T-helper 2 cell treated with Interferon-gamma antibody and Interleukin-4, amounts not matched to agents 100 ng/mL and 5 ng/mL, for 36 hours (primary cell): ENCODE results near the gene MAPK12. TPM values are rescaled to one million over a fixed set of nuclear protein-coding genes. Genes with fewer than 3 reads are reported as not detected.

Experiments used
- total RNA-seq: library from RNA; stranded (reverse); gene quantifications from 2 replicates; pipeline ENCODE4 v1.2.3, GENCODE V29; 2022

MAPK12 gene
- total RNA-seq, 1 donor from 2014 or later, result 5.5 TPM

Other genes with a start within 250 kb of the MAPK12 start
- not detected in 2 replicates for gene IL17REL, start 248.9 kb downstream of the MAPK12 start, total RNA-seq
- not detected in 2 replicates for gene TTLL8, start 203.4 kb downstream of the MAPK12 start, total RNA-seq
- 0.32 and 0.55 TPM in 2 replicates for gene MLC1, start 176.3 kb downstream of the MAPK12 start, total RNA-seq
- gene MOV10L1, start 171.7 kb downstream of the MAPK12 start, total RNA-seq, result not detected in 2 replicates
- gene PANX2, start 91.0 kb downstream of the MAPK12 start, total RNA-seq, result 0.30 and 0.34 TPM in 2 replicates
- gene TRABD, start 75.8 kb downstream of the MAPK12 start, total RNA-seq, result 134 and 140 TPM in 2 replicates
- gene SELENOO, start 60.7 kb downstream of the MAPK12 start, total RNA-seq, result 22.4 and 25.0 TPM in 2 replicates
- gene TUBGCP6, start 16.7 kb downstream of the MAPK12 start, total RNA-seq, result 56.4 and 57.5 TPM in 2 replicates
- gene HDAC10, start 10.4 kb downstream of the MAPK12 start, total RNA-seq, result 87.4 and 88.2 TPM in 2 replicates
- 10.2 and 12.0 TPM in 2 replicates for gene MAPK11, start 8.7 kb upstream of the MAPK12 start, total RNA-seq
- 10.1 and 11.0 TPM in 2 replicates for gene PLXNB2, start 46.0 kb upstream of the MAPK12 start, total RNA-seq
- 3.2 and 3.3 TPM in 2 replicates for gene DENND6B, start 65.3 kb upstream of the MAPK12 start, total RNA-seq
- gene PPP6R2, start 81.6 kb upstream of the MAPK12 start, total RNA-seq, result 49.8 and 54.9 TPM in 2 replicates
- 150 and 152 TPM in 2 replicates for gene SBF1, start 213.4 kb upstream of the MAPK12 start, total RNA-seq
- gene ADM2, start 219.9 kb upstream of the MAPK12 start, total RNA-seq, result 2.1 and 2.5 TPM in 2 replicates
- gene MIOX, start 225.2 kb upstream of the MAPK12 start, total RNA-seq, result 0.14 TPM in 1 of 2 replicates, not detected in the other
- gene LMF2, start 246.0 kb upstream of the MAPK12 start, total RNA-seq, result 111 and 118 TPM in 2 replicates
- 108 and 114 TPM in 2 replicates for gene NCAPH2, start 246.5 kb upstream of the MAPK12 start, total RNA-seq